Neural cell (in vitro differentiated cells): ENCODE results near the gene THOC1. TPM values are rescaled to one million over a fixed set of nuclear protein-coding genes. Genes with fewer than 3 reads are reported as not detected.

ENCODE experiments used
- H2AFZ ChIP-seq: fragments of 200-600, 300-800 bp; sonication (generic), shearing (Covaris generic); 2 replicates; pipeline ENCODE4 v1.6.0; 2014; ENCODE audit warnings: low read depth, mild to moderate bottlenecking, antibody characterized with exemption, low read length, moderate library complexity
- H3F3A ChIP-seq: fragments of 200-600 bp; shearing (Covaris generic); 2 replicates; pipeline ENCODE4 v1.6.1; 2016; ENCODE audit warnings: mild to moderate bottlenecking, moderate library complexity, mixed read lengths, antibody characterized with exemption, low read length; ENCODE audit not compliant: insufficient read depth, poor library complexity, severe bottlenecking
- H3K27ac ChIP-seq: fragments of 200-600, 300-800 bp; sonication (generic), shearing (Covaris generic); 2 replicates; pipeline ENCODE4 v1.5.1; 2014; ENCODE audit warnings: mild to moderate bottlenecking, low read length, moderate library complexity
- H3K27me3 ChIP-seq: fragments of 300-800, 200-600 bp; sonication (generic), shearing (Covaris generic); 2 replicates; pipeline ENCODE4 v1.6.0; 2014; ENCODE audit warnings: mild to moderate bottlenecking, low read depth, low read length, moderate library complexity; ENCODE audit not compliant: insufficient read depth
- H3K36me3 ChIP-seq: fragments of 300-800, 200-600 bp; sonication (generic), shearing (Covaris generic); 2 replicates; pipeline ENCODE4 v1.5.1; 2014; ENCODE audit warnings: mild to moderate bottlenecking, antibody characterized with exemption, low read length, moderate library complexity; ENCODE audit not compliant: insufficient read depth
- H3K4me2 ChIP-seq: fragments of 300-800, 200-600 bp; sonication (generic), shearing (Covaris generic); 2 replicates; pipeline ENCODE4 v1.6.0; 2014; ENCODE audit warnings: mild to moderate bottlenecking, low read length
- H3K4me3 ChIP-seq: fragments of 300-800, 200-600 bp; sonication (generic), shearing (Covaris generic); 2 replicates; pipeline ENCODE4 v1.5.1; 2014; ENCODE audit warnings: mild to moderate bottlenecking, low read length, moderate library complexity
- H3K79me2 ChIP-seq: fragments of 200-600 bp; shearing (Covaris generic); replicated peaks from 2 replicates; pipeline ENCODE4 v1.6.0; 2014; ENCODE audit warnings: mild to moderate bottlenecking, low read length, moderate library complexity; ENCODE audit not compliant: insufficient read depth
- H3K9ac ChIP-seq: fragments of 300-800, 200-600 bp; sonication (generic), shearing (Covaris generic); 2 replicates; pipeline ENCODE4 v1.6.1; 2016; ENCODE audit warnings: mild to moderate bottlenecking, low read length, mixed read lengths
- H3K9me2 ChIP-seq: fragments of 200-600 bp; shearing (Covaris generic); 2 replicates; pipeline ENCODE4 v1.6.1; 2016; ENCODE audit warnings: mild to moderate bottlenecking, low read length, mixed read lengths; ENCODE audit not compliant: insufficient read depth
- H3K9me3 ChIP-seq: fragments of 200-600, 300-800 bp; sonication (generic), shearing (Covaris generic); 2 replicates; pipeline ENCODE4 v1.6.1; 2016; ENCODE audit warnings: mild to moderate bottlenecking, mixed run types, low read length, moderate library complexity, mixed read lengths
- H4K20me1 ChIP-seq: fragments of 200-600 bp; shearing (Covaris generic); 2 replicates; pipeline ENCODE4 v1.6.1; 2016; ENCODE audit warnings: mild to moderate bottlenecking, mixed run types; ENCODE audit not compliant: insufficient read depth
- EP300 ChIP-seq: fragments of 450-650 bp; conservative IDR thresholded peaks from 2 replicates; pipeline ENCODE4 v1.6.1; 2014; ENCODE audit warnings: antibody characterized with exemption, mild to moderate bottlenecking, moderate library complexity; ENCODE audit not compliant: poor library complexity, severe bottlenecking
- EZH2 ChIP-seq: fragments of 200-600, 300-800 bp; shearing (Covaris generic), sonication (generic); IDR thresholded peaks from 2 replicates; pipeline ENCODE4 v1.6.1; 2014; ENCODE audit warnings: antibody characterized with exemption, low read length, borderline replicate concordance, mild to moderate bottlenecking; ENCODE audit not compliant: insufficient read depth, poor library complexity, severe bottlenecking
- MXI1 ChIP-seq: fragments of 450-650 bp; conservative IDR thresholded peaks from 2 replicates; pipeline ENCODE4 v1.6.1; 2014; ENCODE audit warnings: antibody characterized with exemption, mild to moderate bottlenecking; ENCODE audit not compliant: poor library complexity, severe bottlenecking
- POLR2AphosphoS5 ChIP-seq: IDR thresholded peaks from 2 replicates; pipeline ENCODE4 v1.6.1; 2012
- RAD21 ChIP-seq: fragments of 450-650 bp; conservative IDR thresholded peaks from 2 replicates; pipeline ENCODE4 v1.6.1; 2014; ENCODE audit warnings: antibody characterized with exemption, mild to moderate bottlenecking, moderate library complexity
- SMC3 ChIP-seq: fragments of 450-650 bp; conservative IDR thresholded peaks from 2 replicates; pipeline ENCODE4 v1.6.1; 2014; ENCODE audit warnings: antibody characterized with exemption, mild to moderate bottlenecking, moderate library complexity; ENCODE audit not compliant: poor library complexity
- TAF1 ChIP-seq: IDR thresholded peaks from 2 replicates; pipeline ENCODE4 v1.6.1; 2012; ENCODE audit warnings: low read depth
- polyA plus RNA-seq: library from polyadenylated mRNA; depleted of rRNA; stranded (reverse); fragments of >200 nt; gene quantifications from 2 replicates; pipeline ENCODE4 v1.2.3, GENCODE V29; 2014
- TF ChIP-seq, protein P1 (sequence below): fragments of 450-650 bp; IDR thresholded peaks from 2 replicates; pipeline ENCODE4 v1.5.1; 2014; ENCODE audit warnings: antibody characterized with exemption, mild to moderate bottlenecking, moderate library complexity; ENCODE audit not compliant: poor library complexity, severe bottlenecking
- TF ChIP-seq, protein P2 (sequence below): IDR thresholded peaks from 2 replicates; pipeline ENCODE4 v1.6.1; 2012; ENCODE audit warnings: borderline replicate concordance

The THOC1 gene
- polyA plus RNA-seq, 1 donor from 2014 or later, result 168 TPM

DNA sequence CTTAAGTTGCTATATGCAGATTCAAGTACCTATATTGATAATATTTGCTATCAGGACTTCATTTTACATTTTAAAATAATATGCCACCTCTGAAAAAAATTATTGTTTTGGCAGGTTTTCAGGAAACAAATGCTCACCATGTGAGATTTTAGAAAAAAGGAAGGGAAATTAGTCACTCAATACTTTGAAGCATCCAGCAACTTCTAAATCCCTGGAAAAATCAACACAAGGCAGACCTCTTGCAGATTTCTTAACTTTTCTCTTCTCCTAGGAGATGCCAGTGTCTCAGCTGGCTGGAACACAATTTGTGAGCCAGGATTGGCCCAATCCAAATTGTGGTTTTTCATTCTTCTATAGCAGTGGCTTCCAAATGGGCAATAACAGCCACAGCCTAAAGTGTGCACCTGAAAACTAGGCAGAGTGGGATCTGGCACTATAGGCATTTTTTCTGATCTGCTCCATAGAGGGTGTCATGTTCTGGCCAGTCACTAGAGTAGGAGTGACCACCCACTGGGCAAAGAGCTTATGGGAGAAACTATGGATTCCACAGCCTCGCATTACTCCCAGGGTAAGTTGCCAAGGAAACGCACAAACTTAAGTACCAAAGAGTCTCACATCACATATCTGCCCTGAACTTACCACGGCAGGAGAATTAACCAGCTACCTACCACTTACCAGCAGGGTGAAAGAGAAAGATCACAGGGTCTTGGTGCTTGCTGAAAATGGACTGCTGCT lies 28.1 kb upstream of the THOC1 start:
- Histone ChIP-seq H3K79me2 (no peaks in the 10 kb centered on the region), H3F3A (no peaks in the 10 kb centered on the region), H3K9me2 (no peaks in the 10 kb centered on the region), H3K36me3 (no peaks in the 10 kb centered on the region), H3K4me3 (no peak overlapping the region), H3K9ac (no peak overlapping the region), H4K20me1 (no peaks in the 10 kb centered on the region), H3K9me3 (no peaks in the 10 kb centered on the region), H3K27ac (no peak overlapping the region), H3K4me2 (no peak overlapping the region), H2AFZ (no peak overlapping the region), H3K27me3 (no peaks in the 10 kb centered on the region)
- TF ChIP-seq POLR2AphosphoS5 (no peak), MXI1 (no peak), SMC3 (no peak)

DNA sequence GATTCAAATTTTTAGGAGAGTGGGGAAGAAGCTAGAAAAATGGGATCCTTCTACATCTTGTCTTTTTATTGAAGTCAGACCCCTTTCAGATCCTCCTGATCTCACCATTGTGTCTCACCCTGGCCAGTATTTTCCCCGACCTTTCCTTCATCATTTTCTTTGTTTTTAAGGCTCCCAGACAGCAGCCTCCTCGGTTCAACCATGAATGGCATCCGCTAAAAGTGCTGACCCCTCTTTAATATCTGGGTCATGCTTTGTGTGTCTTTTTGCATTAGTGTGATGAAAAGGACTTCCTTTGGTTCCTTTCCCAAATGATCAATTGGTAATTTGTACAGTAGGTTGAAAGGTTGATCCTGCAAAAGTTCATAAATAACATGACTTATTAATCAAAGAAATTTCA lies 26.7 kb upstream of the THOC1 start:
- Histone ChIP-seq H3K27ac (no peak overlapping the region), H4K20me1 (no peaks in the 10 kb centered on the region), H3K36me3 (no peaks in the 10 kb centered on the region), H3F3A (no peaks in the 10 kb centered on the region), H3K4me2 (no peak overlapping the region), H3K27me3 (no peaks in the 10 kb centered on the region), H3K9ac (no peak overlapping the region), H3K9me3 (no peaks in the 10 kb centered on the region), H3K79me2 (no peaks in the 10 kb centered on the region), H3K9me2 (no peaks in the 10 kb centered on the region), H2AFZ (no peak overlapping the region), H3K4me3 (no peak overlapping the region)
- TF ChIP-seq EP300 (no peak), EZH2 (no peak), SMC3 (no peak), TAF1 (no peak), POLR2AphosphoS5 (no peak), RAD21 (no peak), MXI1 (no peak)
- TF ChIP-seq, protein P1, sequence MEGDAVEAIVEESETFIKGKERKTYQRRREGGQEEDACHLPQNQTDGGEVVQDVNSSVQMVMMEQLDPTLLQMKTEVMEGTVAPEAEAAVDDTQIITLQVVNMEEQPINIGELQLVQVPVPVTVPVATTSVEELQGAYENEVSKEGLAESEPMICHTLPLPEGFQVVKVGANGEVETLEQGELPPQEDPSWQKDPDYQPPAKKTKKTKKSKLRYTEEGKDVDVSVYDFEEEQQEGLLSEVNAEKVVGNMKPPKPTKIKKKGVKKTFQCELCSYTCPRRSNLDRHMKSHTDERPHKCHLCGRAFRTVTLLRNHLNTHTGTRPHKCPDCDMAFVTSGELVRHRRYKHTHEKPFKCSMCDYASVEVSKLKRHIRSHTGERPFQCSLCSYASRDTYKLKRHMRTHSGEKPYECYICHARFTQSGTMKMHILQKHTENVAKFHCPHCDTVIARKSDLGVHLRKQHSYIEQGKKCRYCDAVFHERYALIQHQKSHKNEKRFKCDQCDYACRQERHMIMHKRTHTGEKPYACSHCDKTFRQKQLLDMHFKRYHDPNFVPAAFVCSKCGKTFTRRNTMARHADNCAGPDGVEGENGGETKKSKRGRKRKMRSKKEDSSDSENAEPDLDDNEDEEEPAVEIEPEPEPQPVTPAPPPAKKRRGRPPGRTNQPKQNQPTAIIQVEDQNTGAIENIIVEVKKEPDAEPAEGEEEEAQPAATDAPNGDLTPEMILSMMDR, result no peak
- TF ChIP-seq, protein P2, sequence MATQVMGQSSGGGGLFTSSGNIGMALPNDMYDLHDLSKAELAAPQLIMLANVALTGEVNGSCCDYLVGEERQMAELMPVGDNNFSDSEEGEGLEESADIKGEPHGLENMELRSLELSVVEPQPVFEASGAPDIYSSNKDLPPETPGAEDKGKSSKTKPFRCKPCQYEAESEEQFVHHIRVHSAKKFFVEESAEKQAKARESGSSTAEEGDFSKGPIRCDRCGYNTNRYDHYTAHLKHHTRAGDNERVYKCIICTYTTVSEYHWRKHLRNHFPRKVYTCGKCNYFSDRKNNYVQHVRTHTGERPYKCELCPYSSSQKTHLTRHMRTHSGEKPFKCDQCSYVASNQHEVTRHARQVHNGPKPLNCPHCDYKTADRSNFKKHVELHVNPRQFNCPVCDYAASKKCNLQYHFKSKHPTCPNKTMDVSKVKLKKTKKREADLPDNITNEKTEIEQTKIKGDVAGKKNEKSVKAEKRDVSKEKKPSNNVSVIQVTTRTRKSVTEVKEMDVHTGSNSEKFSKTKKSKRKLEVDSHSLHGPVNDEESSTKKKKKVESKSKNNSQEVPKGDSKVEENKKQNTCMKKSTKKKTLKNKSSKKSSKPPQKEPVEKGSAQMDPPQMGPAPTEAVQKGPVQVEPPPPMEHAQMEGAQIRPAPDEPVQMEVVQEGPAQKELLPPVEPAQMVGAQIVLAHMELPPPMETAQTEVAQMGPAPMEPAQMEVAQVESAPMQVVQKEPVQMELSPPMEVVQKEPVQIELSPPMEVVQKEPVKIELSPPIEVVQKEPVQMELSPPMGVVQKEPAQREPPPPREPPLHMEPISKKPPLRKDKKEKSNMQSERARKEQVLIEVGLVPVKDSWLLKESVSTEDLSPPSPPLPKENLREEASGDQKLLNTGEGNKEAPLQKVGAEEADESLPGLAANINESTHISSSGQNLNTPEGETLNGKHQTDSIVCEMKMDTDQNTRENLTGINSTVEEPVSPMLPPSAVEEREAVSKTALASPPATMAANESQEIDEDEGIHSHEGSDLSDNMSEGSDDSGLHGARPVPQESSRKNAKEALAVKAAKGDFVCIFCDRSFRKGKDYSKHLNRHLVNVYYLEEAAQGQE, result no peak
